Hepatic stellate cell (primary cell): ENCODE measurements around the gene FGF18.

ENCODE experiments used
- DNase-seq: peaks from one replicate; pipeline ENCODE4 v3.0.0; 2011; ENCODE audit warnings: low spot score

The FGF18 gene

GRCh38 chr5:171444582-171444981 is 25.1 kb downstream of the FGF18 start:
- no peak for DNase-seq

GRCh38 chr5:171445644-171446516 is 26.4 kb downstream of the FGF18 start:
- DNase-seq = peak; percentile 47

GRCh38 chr5:171447226-171447625 is 27.8 kb downstream of the FGF18 start:
- DNase-seq = no peak

GRCh38 chr5:171449426-171449825 is 30.0 kb downstream of the FGF18 start:
- no peak for DNase-seq

- peak; percentile 73 for DNase-seq
Measured at GRCh38 chr5:171450423-171451331, 31.2 kb downstream of the FGF18 start.

GRCh38 chr5:171451421-171451820 is 32.0 kb downstream of the FGF18 start:
- DNase-seq = no peak

DNA sequence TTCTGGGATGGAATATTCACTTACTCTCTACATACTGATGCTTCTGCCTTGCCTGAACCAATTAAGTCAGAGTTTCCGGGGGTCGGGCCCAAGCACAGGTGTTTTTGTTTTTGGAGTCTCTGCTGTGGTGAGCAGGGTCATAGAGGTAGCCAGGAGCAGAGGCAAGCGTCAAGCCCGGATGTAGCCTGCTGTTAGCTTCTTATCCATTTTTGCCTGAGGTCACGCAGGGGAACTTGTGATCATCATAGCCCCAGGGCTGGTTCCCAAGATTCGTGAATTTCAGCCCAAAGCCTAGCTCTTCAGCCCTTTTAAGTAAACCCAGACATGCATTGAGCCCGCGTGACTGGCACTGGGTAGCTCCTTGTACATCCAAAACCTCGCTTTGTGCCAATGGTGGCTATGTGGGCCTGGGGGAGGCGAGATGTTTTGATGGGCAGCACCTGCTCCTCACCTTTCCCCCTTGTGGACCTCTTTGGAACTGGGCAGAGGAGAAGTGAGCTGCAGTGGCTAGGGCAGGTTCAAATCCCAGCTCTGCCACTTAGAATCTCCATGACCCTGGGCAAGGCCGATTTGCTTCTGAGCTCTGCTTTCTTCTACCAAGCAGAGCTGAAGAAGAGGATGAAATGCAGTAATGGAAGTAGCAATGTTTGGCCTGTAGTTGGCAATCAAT is 33.7 kb downstream of the FGF18 start:
- DNase-seq = no peak

GRCh38 chr5:171453988-171454387 is 34.5 kb downstream of the FGF18 start:
- DNase-seq = no peak

DNA sequence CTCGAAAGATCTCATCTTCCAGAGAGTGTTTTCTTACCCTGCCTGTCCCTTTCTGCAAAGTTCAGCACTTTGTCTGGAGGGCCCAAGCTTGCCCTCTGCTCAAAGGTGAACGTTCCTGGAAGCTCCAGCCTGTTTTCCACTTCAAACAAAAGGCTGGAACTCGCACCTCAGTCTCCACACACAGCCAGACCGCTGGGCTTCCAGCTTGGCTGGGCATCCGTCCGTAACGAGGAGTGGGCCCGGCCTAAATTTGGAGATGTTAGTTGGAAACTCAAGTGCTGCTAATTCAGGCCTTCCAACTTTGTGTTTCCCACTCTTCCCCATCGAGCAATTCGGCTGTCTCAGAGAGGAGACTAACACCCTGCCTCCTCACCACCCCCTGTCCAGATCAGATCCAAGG is 35.1 kb downstream of the FGF18 start:
- no peak for DNase-seq

GRCh38 chr5:171455522-171455921 is 36.1 kb downstream of the FGF18 start:
- DNase-seq = no peak

DNA sequence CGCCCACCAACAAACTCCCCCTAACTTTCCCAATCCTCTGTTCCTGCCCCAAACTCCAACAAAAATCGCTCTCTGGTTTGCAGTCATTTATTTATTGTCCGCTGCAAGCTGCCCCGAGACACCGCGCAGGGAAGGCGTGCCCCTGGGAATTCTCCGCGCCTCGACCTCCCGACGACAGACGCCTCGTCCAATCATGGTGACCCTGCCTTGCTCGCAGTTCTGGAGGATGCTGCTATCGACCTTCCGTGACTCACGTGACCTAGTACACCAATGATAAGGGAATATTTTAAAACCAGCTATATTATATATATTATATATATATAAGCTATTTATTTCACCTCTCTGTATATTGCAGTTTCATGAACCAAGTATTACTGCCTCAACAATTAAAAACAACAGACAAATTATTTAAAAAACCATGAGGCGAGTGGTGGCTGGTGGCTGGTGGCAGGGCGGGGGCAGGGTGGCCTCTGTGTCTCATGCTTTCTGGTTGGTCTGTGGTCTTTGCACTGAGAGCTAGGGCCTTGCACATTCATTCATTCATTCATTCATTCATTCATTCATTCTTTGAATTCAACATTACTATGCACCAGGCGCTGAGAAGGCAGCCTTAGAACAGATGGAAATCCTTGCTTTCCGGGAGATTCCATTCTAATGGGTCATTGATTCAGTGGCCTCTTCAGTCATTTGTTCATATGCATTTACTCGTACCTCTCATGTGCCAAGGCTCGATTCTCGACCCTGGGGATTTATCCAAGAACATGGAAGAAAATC is 37.9 kb downstream of the FGF18 start:
- no peak for DNase-seq

DNA sequence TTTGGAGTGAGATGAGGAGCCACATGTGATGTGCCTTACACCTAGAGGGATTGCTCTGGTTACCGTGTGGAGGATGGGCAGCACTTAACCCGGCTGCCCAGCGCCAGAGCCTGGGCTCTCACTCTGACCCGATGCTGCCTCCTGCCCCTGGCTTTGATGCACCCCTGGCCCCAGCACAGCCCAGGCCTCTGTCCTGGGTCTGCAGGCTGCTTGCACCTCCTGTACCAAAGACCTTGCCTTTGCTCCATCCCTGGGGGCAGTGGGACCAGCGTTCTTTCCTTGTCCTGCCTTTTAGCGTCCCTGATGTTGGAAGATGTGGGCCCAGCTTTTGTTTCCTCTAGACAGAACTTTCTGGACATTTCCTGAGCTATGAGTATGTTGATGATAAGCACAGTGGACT is 40.4 kb downstream of the FGF18 start:
- DNase-seq = no peak

DNA sequence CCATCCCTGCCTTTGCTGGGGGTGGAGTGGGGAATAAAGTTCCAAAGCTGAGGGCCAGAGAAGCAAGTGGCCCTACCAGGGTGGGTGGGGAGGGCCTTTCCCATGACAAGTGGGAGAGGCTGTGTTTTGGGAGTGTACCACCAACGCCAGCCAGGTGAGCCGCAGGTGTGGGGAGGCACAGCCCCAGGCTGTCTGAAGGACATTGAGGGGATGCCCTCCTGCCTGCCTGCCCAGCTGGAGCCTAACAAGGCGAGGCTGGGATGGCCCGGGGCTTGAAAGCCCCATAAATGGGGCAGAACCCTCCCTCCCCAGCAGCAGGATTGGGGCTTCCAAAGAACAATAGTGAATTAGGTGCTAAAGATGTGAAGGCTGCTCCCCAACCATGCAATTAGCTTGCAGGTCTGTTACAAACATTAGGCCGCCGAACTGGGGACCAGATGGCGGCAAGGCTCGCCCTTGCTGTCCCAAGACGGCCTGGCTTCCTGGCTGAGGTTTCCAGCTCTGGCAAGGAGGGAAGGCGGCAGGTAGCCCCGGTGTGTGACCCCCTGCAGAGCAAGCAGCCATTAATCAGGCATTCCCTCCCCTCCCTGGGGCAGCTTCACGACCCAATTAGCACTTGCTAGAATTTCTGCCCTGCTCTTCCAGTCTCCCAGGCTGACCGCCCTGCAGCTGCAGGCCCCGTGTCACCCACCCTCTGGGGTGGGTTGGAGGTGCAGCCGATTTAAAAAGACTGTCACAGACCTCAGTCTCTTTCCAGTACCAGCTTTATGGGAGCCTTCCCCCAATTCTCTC is 42.9 kb downstream of the FGF18 start:
- DNase-seq = no peak

- DNase-seq = no peak
Measured at GRCh38 chr5:171462928-171463861, 43.7 kb downstream of the FGF18 start.

GRCh38 chr5:171463862-171464229 is 44.4 kb downstream of the FGF18 start:
- DNase-seq = no peak

- DNase-seq = no peak
Measured at GRCh38 chr5:171464829-171465228, 45.4 kb downstream of the FGF18 start.

GRCh38 chr5:171467107-171467506 is 47.7 kb downstream of the FGF18 start:
- DNase-seq = no peak

DNA sequence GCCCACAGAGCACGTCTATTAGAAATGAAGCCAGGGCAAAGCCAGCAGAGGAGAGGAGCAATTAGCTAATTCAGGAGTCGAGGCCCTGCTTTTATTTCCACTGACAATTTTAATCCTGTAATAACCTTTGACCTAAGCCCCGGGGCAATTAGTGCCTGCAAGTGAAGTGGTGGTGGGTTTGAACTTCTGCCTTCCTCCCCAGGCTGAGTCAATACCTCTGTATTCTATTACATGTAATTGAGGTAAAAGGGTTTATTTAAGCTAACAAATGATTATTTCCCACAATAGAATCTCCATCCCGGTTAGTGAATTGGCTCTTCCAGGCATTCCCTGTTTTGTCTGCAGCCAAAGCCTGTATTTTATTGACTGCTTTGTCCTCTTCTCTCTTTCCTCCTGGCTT is 49.9 kb downstream of the FGF18 start:
- DNase-seq = no peak

DNA sequence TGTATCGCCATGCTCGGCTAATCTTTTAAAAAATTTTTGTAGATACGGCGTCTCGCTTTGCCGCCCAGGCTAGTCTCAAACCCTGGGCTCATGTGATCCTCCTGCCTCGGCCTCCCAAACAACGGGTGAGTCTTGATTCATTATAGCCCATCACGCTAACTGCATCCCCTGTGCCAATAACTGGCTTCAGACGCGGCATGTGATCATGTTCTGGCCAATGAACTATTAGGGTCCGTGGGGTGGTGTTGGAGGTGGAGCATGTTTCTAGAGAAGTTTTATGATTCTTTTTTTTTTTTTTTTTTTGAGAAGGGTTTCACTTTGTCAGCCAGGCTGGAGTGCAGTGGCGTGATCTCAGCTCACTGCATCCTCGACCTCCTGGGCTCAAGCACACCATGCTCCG is 51.0 kb downstream of the FGF18 start:
- DNase-seq = no peak
